Prostate gland (tissue), 2 donors: ENCODE measurements around the gene LAMB1.

Source experiments
- POLR2A ChIP-seq: fragments of 450-650 bp; IDR thresholded peaks from one replicate; pipeline ENCODE4 v1.6.1; 2016; ENCODE audit warnings: antibody characterized with exemption, mild to moderate bottlenecking
- POLR2AphosphoS5 ChIP-seq: sonication (generic); formaldehyde crosslinking; IDR thresholded peaks from one replicate; pipeline ENCODE4 v1.6.1; 2017; ENCODE audit warnings: antibody characterized with exemption
- TF ChIP-seq, protein P1 (sequence below), 4 experiments: fragments of 200-600 bp in 2 of 4; fragments of 450-650 bp in 2 of 4; sonication (generic) in 2 of 4; IDR thresholded peaks; 1 replicate in 3 of 4; 2 replicates in 1 of 4; pipeline ENCODE4 v1.5.1; 2016 to 2019; ENCODE audit warnings: antibody characterized with exemption in 4 of 4, mild to moderate bottlenecking in 2 of 4, moderate library complexity in 2 of 4

DNA sequence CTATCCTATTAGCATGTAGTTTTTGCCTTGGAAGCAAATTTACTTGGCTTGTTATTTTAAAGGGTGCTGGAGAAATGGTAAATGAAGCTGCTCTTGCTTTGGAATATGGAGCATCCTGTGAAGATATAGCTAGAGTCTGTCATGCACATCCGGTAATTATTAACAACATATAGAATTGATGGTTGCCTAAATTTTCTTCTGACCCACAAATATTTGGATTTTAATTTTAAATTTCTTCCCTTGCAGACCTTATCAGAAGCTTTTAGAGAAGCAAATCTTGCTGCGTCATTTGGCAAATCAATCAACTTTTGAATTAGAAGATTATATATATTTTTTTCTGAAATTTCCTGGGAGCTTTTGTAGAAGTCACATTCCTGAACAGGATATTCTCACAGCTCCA is 84.0 kb downstream of the LAMB1 start:
- TF ChIP-seq, protein P1, sequence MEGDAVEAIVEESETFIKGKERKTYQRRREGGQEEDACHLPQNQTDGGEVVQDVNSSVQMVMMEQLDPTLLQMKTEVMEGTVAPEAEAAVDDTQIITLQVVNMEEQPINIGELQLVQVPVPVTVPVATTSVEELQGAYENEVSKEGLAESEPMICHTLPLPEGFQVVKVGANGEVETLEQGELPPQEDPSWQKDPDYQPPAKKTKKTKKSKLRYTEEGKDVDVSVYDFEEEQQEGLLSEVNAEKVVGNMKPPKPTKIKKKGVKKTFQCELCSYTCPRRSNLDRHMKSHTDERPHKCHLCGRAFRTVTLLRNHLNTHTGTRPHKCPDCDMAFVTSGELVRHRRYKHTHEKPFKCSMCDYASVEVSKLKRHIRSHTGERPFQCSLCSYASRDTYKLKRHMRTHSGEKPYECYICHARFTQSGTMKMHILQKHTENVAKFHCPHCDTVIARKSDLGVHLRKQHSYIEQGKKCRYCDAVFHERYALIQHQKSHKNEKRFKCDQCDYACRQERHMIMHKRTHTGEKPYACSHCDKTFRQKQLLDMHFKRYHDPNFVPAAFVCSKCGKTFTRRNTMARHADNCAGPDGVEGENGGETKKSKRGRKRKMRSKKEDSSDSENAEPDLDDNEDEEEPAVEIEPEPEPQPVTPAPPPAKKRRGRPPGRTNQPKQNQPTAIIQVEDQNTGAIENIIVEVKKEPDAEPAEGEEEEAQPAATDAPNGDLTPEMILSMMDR (IDR thresholded peaks at IDR 0.05): no peak
- TF ChIP-seq POLR2A (no peak), POLR2AphosphoS5 (no peak)
